ENCODE measurements around the gene DDX10. TPM values are rescaled to one million over a fixed set of nuclear protein-coding genes. Genes with fewer than 3 reads are reported as not detected.

Gene DDX10
- total and polyA plus RNA-seq, 9 of the 15 experiments (the other 6 are each of a cell fraction or from before 2014, with no cell fraction given), result 33.9 to 94.6 (median 50.7) TPM

- TF ChIP-seq ZNF318 (IDR thresholded peaks at IDR 0.05; ENCODE audit: borderline replicate concordance in 1 of 2, low read depth in 1 of 2) (no peak), MYNN (IDR thresholded peaks at IDR 0.05) (no peak), MYNN (CRISPR knock-in tag; IDR thresholded peaks at IDR 0.05) (no peak), YY1 (IDR thresholded peaks at IDR 0.05; ENCODE audit: borderline replicate concordance in 1 of 3, control insufficient read depth in 1 of 3, extremely low read depth in 1 of 3, insufficient read depth in 3 of 3, insufficient read length in 1 of 3, insufficient replicate concordance in 2 of 3, low read depth in 1 of 3, low read length in 2 of 3) (no peak), ZBTB49 (CRISPR knock-in tag; IDR thresholded peaks at IDR 0.05; ENCODE audit: borderline replicate concordance) (no peak), KDM2B (CRISPR knock-in tag; IDR thresholded peaks at IDR 0.05) (no peak), ZNF398 (CRISPR knock-in tag; IDR thresholded peaks at IDR 0.05) (no peak), EHMT2 (IDR thresholded peaks at IDR 0.05) (no peak), ZNF780A (CRISPR knock-in tag; IDR thresholded peaks at IDR 0.05) (no peak)
Observed at GRCh38 chr11:108916290-108916689, 251.4 kb downstream of the DDX10 start (continued).
